GM12878 (cell line): ENCODE data around the gene STX1B.

Experiments
- CHD4 ChIP-seq: fragments of 200-600 bp; sonication (generic); IDR thresholded peaks from 2 replicates; pipeline ENCODE4 v1.6.1; 2016; ENCODE audit warnings: mild to moderate bottlenecking
- CTCF ChIP-seq, 3 experiments: IDR thresholded peaks in 2 of 3; conservative IDR thresholded peaks in 1 of 3; 2 replicates each; pipeline ENCODE4 v1.5.1; 2011; ENCODE audit warnings: low read depth in 3 of 3, low read length in 3 of 3, mild to moderate bottlenecking in 3 of 3, control low read depth in 2 of 3, moderate library complexity in 2 of 3, inconsistent platforms in 1 of 3, mixed read lengths in 1 of 3; ENCODE audit not compliant: control insufficient read depth in 2 of 3, insufficient read depth in 1 of 3; ENCODE audit errors: extremely low read depth in 1 of 3
- ELK1 ChIP-seq: IDR thresholded peaks from 2 replicates; pipeline ENCODE4 v1.6.1; 2012; ENCODE audit warnings: low read depth, low read length, improper control_type of control experiment
- EZH2 ChIP-seq: IDR thresholded peaks from 2 replicates; pipeline ENCODE4 v1.6.1; 2012; ENCODE audit warnings: low read depth, mild to moderate bottlenecking, control low read depth, inconsistent platforms, low read length, borderline replicate concordance; ENCODE audit not compliant: control insufficient read depth
- GABPA ChIP-seq: IDR thresholded peaks from 2 replicates; pipeline ENCODE4 v1.6.1; 2014; ENCODE audit warnings: antibody characterized with exemption, low read depth, mild to moderate bottlenecking, inconsistent platforms
- KAT2A ChIP-seq: conservative IDR thresholded peaks from 2 replicates; pipeline ENCODE4 v1.6.1; 2011; ENCODE audit warnings: low read depth, low read length; ENCODE audit not compliant: control insufficient read depth
- MTA3 ChIP-seq: IDR thresholded peaks from 2 replicates; pipeline ENCODE4 v1.6.1; 2012; ENCODE audit warnings: low read length, inconsistent platforms, borderline replicate concordance
- MXI1 ChIP-seq: fragments of 150-350 bp; IDR thresholded peaks from 2 replicates; pipeline ENCODE4 v1.6.1; 2011; ENCODE audit warnings: low read depth, mild to moderate bottlenecking, inconsistent platforms, low read length, improper control_type of control experiment
- NFIC ChIP-seq: IDR thresholded peaks from 2 replicates; pipeline ENCODE4 v1.6.1; 2012; ENCODE audit warnings: low read depth, mild to moderate bottlenecking, inconsistent platforms, low read length, moderate library complexity
- REST ChIP-seq: IDR thresholded peaks from 2 replicates; pipeline ENCODE4 v1.6.1; 2012; ENCODE audit warnings: mild to moderate bottlenecking, low read depth, low read length
- RUNX3 ChIP-seq: IDR thresholded peaks from 2 replicates; pipeline ENCODE4 v1.6.1; 2012; ENCODE audit warnings: low read length, inconsistent platforms
- YY1 ChIP-seq: IDR thresholded peaks from 2 replicates; pipeline ENCODE4 v1.6.1; 2011; ENCODE audit warnings: low read depth, mild to moderate bottlenecking, low read length
- ZBTB11 ChIP-seq: fragments of 450-650 bp; formaldehyde crosslinking; IDR thresholded peaks from 2 replicates; pipeline ENCODE4 v1.5.0; 2022; ENCODE audit warnings: mild to moderate bottlenecking, missing genetic modification characterization
- ZZZ3 ChIP-seq: IDR thresholded peaks from 2 replicates; pipeline ENCODE4 v1.6.1; 2011; ENCODE audit warnings: low read depth; ENCODE audit not compliant: control insufficient read depth, insufficient read length

- TF ChIP-seq CTCF (IDR thresholded peaks at IDR 0.05 in 2 of 3, conservative IDR thresholded peaks at IDR 0.05 in 1 of 3; ENCODE audit: control insufficient read depth in 2 of 3, extremely low read depth in 1 of 3, insufficient read depth in 1 of 3, low read depth in 3 of 3, low read length in 3 of 3) (no peak), EZH2 (no peak), KAT2A (no peak), MXI1 (no peak), ELK1 (no peak), GABPA (no peak), ZBTB11 (CRISPR knock-in tag) (no peak), REST (no peak), ZZZ3 (no peak), RUNX3 (no peak), NFIC (no peak), CHD4 (no peak), MTA3 (no peak), YY1 (no peak)
Measured at GRCh38 chr16:30964574-30965226, 45.7 kb downstream of the STX1B start.
